Body of pancreas (tissue), 4 donors: ENCODE data around the gene B4GALNT3.

ENCODE experiments used
- POLR2A ChIP-seq, 3 donors: fragments of 450-650 bp; IDR thresholded peaks; one replicate each; pipeline ENCODE4 v1.6.1; 2016; ENCODE audit warnings: antibody characterized with exemption in 3 of 3, mild to moderate bottlenecking in 2 of 3
- TF ChIP-seq, protein P1 (sequence below), 7 experiments: fragments of 450-650 bp in 4 of 7; fragments of 200-600 bp in 3 of 7; sonication (generic) in 3 of 7; IDR thresholded peaks; one replicate each; pipeline ENCODE4 v1.5.1; 2016 to 2019; ENCODE audit warnings: antibody characterized with exemption in 7 of 7

DNA sequence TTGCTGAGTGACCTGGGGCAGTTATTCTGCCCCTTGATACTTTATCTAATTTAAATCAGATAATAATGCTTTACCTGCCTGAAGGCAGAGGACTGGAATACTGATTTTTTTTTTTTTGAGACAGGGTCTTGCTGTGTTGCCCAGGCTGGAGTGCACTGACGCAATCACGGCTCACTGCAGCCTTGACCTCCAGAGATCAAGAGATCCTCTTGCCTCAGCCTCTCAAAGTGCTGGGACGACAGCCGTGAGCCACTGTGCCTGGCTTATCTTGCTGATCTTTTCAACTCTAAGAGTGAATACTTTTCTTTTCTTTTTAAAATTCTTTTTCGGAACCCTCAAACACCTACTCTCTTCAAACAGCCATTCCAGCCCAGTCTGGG is 699 bp upstream of the B4GALNT3 start:
- TF ChIP-seq, protein P1, sequence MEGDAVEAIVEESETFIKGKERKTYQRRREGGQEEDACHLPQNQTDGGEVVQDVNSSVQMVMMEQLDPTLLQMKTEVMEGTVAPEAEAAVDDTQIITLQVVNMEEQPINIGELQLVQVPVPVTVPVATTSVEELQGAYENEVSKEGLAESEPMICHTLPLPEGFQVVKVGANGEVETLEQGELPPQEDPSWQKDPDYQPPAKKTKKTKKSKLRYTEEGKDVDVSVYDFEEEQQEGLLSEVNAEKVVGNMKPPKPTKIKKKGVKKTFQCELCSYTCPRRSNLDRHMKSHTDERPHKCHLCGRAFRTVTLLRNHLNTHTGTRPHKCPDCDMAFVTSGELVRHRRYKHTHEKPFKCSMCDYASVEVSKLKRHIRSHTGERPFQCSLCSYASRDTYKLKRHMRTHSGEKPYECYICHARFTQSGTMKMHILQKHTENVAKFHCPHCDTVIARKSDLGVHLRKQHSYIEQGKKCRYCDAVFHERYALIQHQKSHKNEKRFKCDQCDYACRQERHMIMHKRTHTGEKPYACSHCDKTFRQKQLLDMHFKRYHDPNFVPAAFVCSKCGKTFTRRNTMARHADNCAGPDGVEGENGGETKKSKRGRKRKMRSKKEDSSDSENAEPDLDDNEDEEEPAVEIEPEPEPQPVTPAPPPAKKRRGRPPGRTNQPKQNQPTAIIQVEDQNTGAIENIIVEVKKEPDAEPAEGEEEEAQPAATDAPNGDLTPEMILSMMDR (IDR thresholded peaks at IDR 0.05): no peak
- no peak for TF ChIP-seq POLR2A (IDR thresholded peaks at IDR 0.05)
